Left cardiac atrium (tissue), 4 donors: ENCODE measurements around the gene ZNF536. TPM values are rescaled to one million over a fixed set of nuclear protein-coding genes. Genes with fewer than 3 reads are reported as not detected.

Experiments used
- ATAC-seq, 2 donors: fragments of 200-7000 bp; cut with Tn5 transposase; one replicate each; pipeline ENCODE4 v1.9.1; 2020; ENCODE audit warnings: mild to moderate bottlenecking in 2 of 2, moderate library complexity in 2 of 2
- DNase-seq: peaks from one replicate; pipeline ENCODE4 v3.0.0-alpha.2; 2020
- intact Hi-C, 2 donors: fragments of 100-400 bp; cut with DNase I; formaldehyde crosslinking; loops; one replicate each; pipeline versions ENCODE4 v1.14.1 to v1.15.1; 2022 to 2023
- long read RNA-seq: library from polyadenylated mRNA; unstranded; transcript quantifications from one replicate; pipeline ENCODE4 v2.0.0, GENCODE V29; 2021
- total RNA-seq, 2 donors: library from RNA; stranded (reverse); fragmentation: NEBNext Ultra II Directional; extraction: Animal tissue kit (Norgen Biotek cat#: 25700); gene quantifications; one replicate each; pipeline ENCODE4 v1.2.1, GENCODE V29; 2021
- donor health status: DM: no; HTN: yes; CAD: no.
- donor health status: DM: no; HTN: yes; CAD: no; lungs with severe emphysema.
- donor health status: DM: yes; HTN: yes; CAD: no.
- donor health status: Dilated cardiomyopathy.

ZNF536 gene
- 1 to 10 TPM; 1.2 TPM for total RNA-seq
- long read RNA-seq: 0 reads

GRCh38 chr19:30371960-30372824 is at the start of gene ZNF536:
Gene ZNF536, plus strand, starts transcription at chr19:30372384. Its CDS starts 71,179 bp downstream, at chr19:30443563.
- intact Hi-C loops: no loop called here
- DNase-seq: no peak
- no peak for ATAC-seq

DNA sequence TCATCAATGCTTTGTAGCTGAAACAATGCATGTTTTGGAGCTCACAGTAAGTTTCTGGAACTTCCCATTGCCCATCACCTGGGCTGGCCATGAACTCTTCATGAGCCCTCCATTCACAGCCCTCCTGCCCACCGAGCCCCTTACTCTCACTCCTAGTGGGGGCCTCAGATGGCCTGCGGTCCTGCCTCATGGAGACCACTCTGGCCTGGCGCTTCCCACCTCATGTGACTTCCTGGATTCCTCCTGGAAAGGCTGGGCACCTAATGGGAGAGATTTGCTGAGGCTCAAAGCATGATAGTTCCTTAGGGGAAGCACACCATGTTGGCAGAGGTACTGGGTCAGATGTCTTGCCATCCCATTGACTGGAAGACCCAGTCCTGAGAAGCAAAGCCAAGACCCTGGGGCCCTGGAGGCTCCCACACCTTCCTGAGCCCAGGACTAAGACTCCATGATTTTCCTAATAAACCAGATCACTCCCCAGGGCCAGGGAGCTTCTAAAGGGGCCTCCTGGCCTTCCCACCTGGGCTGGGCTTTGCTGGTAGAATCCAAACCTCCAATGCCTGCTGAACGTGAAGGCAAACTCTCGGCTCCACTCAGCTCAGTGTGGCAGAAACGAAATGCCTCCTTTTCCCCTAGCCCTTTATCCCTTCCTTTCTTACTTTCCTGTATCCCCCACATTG is 49.4 kb upstream of the ZNF536 start:
- DNase-seq: no peak
- ATAC-seq: no peak
- intact Hi-C loops: no loop called here

GRCh38 chr19:30323904-30324303 is 48.3 kb upstream of the ZNF536 start:
- ATAC-seq: no peak
- intact Hi-C loops: no loop called here
- DNase-seq: no peak

- ATAC-seq: no peak
- no peak for DNase-seq
- intact Hi-C loops: no loop called here
Observed at GRCh38 chr19:30324982-30325381, 47.2 kb upstream of the ZNF536 start.

- DNase-seq: peak; percentile 33
- peak; percentile 82 to 88 for ATAC-seq
- intact Hi-C loops: no loop called here
Observed at GRCh38 chr19:30325676-30326392, 46.4 kb upstream of the ZNF536 start.

DNA sequence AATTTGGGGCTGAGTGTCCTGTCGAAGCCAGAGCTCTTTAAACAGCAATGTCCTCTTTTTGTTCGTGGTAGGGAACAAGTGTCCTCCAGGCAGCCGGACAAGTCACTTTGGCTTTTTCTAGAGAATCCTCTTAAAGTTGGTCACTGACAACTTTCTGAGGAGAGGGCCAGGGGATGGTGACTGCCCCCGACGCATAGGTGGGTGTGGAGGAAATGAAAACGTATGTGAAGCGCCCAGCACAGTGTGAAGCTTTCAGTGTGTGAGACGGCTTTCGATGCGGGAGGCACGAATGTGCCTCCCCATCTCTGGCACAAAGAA is 45.8 kb upstream of the ZNF536 start:
- DNase-seq (no peak), ATAC-seq (no peak)
- intact Hi-C loops: no loop called here

DNA sequence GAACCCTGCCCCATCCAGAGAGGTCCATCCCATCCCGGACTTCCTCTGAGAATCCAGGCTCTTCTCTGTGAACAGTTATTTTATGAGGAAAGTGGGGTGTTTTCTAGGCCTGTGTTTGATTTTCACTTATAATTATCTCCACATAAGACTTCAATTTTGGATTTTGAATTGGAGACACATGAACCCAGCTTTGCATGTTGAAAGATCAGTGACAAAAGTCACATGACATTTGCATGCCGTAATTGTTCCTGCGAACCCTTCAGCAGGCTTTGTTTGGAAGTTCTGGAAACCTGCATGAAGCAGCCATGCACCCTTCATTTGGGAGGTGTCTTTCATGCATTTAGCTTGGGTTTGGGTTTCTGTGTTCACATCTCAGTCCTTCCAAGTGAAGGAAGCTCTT is 44.9 kb upstream of the ZNF536 start:
- no peak for ATAC-seq
- intact Hi-C loops: no loop called here
- no peak for DNase-seq

DNA sequence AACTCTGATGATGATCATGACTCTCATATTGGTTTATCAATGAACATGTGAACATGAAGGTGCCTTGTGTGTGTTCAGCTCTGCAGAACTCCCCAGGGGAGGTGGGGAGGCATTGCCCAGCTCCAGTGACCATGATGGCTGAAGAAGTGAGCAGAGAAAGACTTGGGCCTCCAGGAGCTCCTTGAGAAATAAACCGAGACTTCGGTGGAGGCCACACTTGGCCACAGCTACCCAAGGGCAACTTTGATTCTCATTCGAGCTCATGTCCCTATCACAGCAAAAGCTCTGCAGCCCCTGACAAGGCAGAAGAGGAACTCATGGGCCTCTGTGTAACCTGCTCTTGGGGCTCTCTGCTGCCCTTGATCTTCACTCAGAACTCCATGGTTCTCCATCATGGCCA is 44.1 kb upstream of the ZNF536 start:
- no peak for DNase-seq
- intact Hi-C loops: no loop called here
- ATAC-seq: no peak

GRCh38 chr19:30330266-30330665 is 41.9 kb upstream of the ZNF536 start:
- intact Hi-C loops: no loop called here
- ATAC-seq (no peak), DNase-seq (no peak)

DNA sequence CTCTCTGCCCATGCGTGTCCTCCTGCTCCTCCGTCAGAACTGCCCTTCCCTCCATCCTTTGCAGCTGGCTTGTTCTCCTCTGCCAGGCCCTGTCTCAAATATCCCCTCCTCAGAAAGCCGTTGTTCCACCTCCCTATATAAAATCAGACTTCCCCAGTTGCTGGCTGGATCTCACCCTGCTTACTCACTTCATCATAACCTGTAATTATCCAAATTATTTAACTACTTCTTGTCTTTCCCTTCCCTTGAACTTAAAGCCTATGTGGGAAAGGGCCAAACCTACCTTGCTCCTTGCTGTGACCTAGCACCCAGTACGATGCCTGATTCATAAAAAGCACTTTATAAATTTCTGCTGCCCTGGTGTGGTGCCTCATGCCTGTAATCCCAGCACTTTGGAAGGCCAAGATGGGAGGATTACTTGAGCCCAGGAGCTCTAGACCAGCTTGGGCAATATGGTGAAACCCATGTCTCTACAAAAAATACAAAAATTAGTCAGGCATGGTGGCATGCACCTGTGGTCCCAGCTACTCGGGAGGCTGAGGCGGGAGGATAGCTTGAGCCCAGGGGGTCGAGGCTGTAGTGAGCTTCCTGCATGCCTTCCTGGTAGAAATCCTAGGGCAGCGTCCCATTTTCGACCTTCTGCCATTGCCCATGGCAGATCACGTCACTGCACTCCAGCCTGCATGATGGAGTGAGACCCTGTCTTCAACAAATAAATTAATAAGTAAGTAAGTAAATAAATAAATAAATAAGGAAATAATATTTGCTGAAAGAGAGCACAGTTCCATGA is 39.5 kb upstream of the ZNF536 start:
- ATAC-seq (no peak), DNase-seq (no peak)
- intact Hi-C loops: no loop called here

DNA sequence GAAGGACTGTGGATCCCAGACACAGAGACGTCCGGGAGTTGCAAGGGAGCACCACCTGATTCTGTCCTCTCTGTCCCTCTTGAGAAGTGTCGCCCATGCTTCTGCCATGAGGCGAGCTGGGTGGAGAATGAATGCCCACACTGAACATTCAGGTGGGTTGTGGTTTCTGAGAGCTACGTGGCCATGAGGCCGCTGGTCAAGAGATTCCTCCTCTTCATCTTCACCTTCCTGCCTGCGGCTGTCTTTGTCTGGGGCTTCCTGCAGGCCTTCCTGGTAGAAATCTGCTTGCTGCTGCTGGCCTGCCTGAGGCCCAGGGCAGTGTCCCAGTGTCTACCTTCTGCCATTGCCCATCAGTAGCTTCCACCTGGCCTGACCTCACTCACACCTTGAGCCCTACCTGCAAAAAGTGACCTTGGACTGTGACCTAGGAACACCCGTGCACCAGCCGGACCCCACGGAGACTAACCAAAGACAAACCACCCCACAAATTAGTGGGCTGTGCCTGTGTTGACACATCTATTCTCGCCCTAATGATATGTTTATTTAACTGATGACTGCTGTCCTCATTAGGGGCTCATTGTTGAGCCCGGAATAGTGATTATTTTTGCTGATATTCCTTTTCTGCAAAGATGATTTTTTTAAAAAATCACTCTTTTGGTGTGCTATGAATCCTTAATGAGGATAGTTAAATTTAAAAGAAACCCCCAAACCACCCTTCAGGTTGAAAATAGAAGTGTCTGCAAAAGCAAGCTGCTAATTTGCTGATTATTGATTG is 38.7 kb upstream of the ZNF536 start:
- no peak for ATAC-seq
- intact Hi-C loops: no loop called here
- no peak for DNase-seq

- no peak for ATAC-seq
- DNase-seq: no peak
- intact Hi-C loops: no loop called here
Observed at GRCh38 chr19:30334841-30335240, 37.3 kb upstream of the ZNF536 start.

- no peak for ATAC-seq
- intact Hi-C loops: no loop called here
- DNase-seq: no peak
Observed at GRCh38 chr19:30335306-30335886, 36.8 kb upstream of the ZNF536 start.

- intact Hi-C loops: no loop called here
- ATAC-seq (no peak), DNase-seq (no peak)
Observed at GRCh38 chr19:30336290-30336689, 35.9 kb upstream of the ZNF536 start.

DNA sequence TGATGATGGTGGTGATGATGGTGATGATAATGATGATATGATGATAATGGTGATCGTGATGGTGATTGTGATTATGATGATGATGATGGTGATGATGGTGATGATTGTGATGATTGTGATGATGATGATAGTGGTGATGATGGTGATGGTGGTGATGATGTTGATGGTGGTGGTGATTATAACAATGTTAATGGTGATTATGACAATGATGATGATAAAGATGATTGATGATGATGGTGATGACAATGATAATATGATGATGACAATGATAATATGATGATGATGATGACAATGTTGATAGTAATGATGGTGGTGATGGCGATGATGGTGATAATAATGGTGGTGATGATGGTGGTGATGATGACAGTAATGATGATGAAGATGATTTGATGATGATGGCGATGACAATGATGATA is 34.1 kb upstream of the ZNF536 start:
- ATAC-seq: no peak
- intact Hi-C loops: no loop called here
- no peak for DNase-seq

DNA sequence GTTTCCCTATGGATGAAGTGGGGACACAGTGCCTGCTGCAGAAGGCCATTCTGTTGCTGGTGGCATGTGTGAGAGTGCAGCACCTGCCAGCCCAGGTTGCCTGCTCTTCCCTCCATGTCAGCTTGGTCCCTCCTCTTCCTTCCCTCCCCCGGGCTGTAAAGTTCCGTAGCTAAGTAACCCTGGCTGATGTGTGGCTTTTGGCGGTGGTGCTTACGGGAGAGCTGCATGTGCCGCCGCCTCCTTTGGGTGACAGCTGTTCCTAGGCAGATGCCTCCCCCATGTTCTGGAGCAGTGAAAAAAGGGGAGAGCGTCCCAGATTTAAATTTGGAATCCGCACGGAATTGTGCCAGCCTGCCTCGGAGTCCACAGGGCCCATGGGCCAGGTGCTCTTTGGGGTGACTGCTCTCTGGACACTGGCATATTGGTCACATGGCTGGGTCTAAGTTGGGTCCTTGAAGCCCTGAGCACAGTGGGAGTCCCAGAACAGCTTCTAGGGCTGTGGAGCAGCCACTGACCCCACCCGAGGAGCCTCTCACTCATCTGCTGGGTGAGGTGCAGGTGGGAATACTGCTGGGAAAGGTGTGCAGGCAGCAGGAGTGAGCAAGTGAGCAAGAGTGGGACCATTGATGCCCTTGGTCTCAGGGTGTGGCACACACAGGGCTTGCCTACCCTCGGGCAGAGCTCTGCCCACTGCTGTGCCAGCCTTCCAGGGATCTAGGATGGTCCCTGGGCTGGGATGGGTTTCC is 33.1 kb upstream of the ZNF536 start:
- intact Hi-C loops: no loop called here
- ATAC-seq: no peak
- DNase-seq: no peak

- intact Hi-C loops: no loop called here
- ATAC-seq (no peak), DNase-seq (no peak)
Observed at GRCh38 chr19:30339624-30340525, 32.3 kb upstream of the ZNF536 start.
